Measurements from ENCODE around the gene LGALS3. TPM values are rescaled to one million over a fixed set of nuclear protein-coding genes. Genes with fewer than 3 reads are reported as not detected.

The LGALS3 gene
- total RNA-seq, 1 donor from 2014 or later: 1.2 TPM

- no peak for TF ChIP-seq CTCF (conservative IDR thresholded peaks at IDR 0.05)
- Mint-ChIP-seq H3K36me3 (ENCODE audit: low read depth) (no peaks in the 10 kb centered on the region), H3K27ac (ENCODE audit: unreplicated experiment) (no peak overlapping the region), H3K9me3 (peaks cover 4% of the 10 kb centered on the region), H3K4me3 (no peak overlapping the region), H3K27me3 (ENCODE audit: low read depth) (no peaks in the 10 kb centered on the region), H3K4me1 (no peaks in the 10 kb centered on the region)
- DNase-seq (ENCODE audit: low read depth, low spot score): no peak
These were observed 13.2 kb upstream of the LGALS3 start for GRCh38 chr14:55115861-55116245.

GRCh38 chr14:55116246-55117030, 12.6 kb upstream of the LGALS3 start:
- Mint-ChIP-seq H3K4me3 (no peak overlapping the region), H3K27ac (ENCODE audit: unreplicated experiment) (no peak overlapping the region), H3K36me3 (ENCODE audit: low read depth) (no peaks in the 10 kb centered on the region)

GRCh38 chr14:55117803-55118441, 11.1 kb upstream of the LGALS3 start:
- Mint-ChIP-seq H3K9me3 (peaks cover 4% of the 10 kb centered on the region), H3K27me3 (ENCODE audit: low read depth) (no peaks in the 10 kb centered on the region), H3K36me3 (ENCODE audit: low read depth) (no peaks in the 10 kb centered on the region), H3K4me1 (peaks cover 10% of the 10 kb centered on the region), H3K27ac (ENCODE audit: unreplicated experiment) (no peak overlapping the region), H3K4me3 (no peak overlapping the region)
- no peak for DNase-seq (ENCODE audit: low read depth, low spot score)
- no peak for TF ChIP-seq CTCF (conservative IDR thresholded peaks at IDR 0.05)

More at GRCh38 chr14:55116246-55117030, 12.6 kb upstream of the LGALS3 start:
- no peak for TF ChIP-seq CTCF (conservative IDR thresholded peaks at IDR 0.05)
- Mint-ChIP-seq H3K4me1 (no peaks in the 10 kb centered on the region), H3K27me3 (ENCODE audit: low read depth) (no peaks in the 10 kb centered on the region), H3K9me3 (peaks cover 4% of the 10 kb centered on the region)
- no peak for DNase-seq (ENCODE audit: low read depth, low spot score)

- DNase-seq (ENCODE audit: low read depth, low spot score): no peak
- Mint-ChIP-seq H3K36me3 (ENCODE audit: low read depth) (no peaks in the 10 kb centered on the region), H3K27me3 (ENCODE audit: low read depth) (no peaks in the 10 kb centered on the region), H3K4me3 (no peak overlapping the region), H3K9me3 (no peaks in the 10 kb centered on the region), H3K27ac (ENCODE audit: unreplicated experiment) (no peak overlapping the region), H3K4me1 (peaks cover 14% of the 10 kb centered on the region)
- TF ChIP-seq CTCF (conservative IDR thresholded peaks at IDR 0.05): no peak
These were observed 10.3 kb upstream of the LGALS3 start for GRCh38 chr14:55118761-55119160.

- no peak for TF ChIP-seq CTCF (conservative IDR thresholded peaks at IDR 0.05)
- peaks cover 14% of the 10 kb centered on the region for H3K4me1 Mint-ChIP-seq
- no peak overlapping the region for H3K4me3 Mint-ChIP-seq
- peaks cover 7% of the 10 kb centered on the region for H3K27me3 Mint-ChIP-seq (ENCODE audit: low read depth)
- no peaks in the 10 kb centered on the region for H3K36me3 Mint-ChIP-seq (ENCODE audit: low read depth)
- DNase-seq (ENCODE audit: low read depth, low spot score): no peak
- no peak overlapping the region for H3K27ac Mint-ChIP-seq (ENCODE audit: unreplicated experiment)
- H3K9me3 Mint-ChIP-seq: no peaks in the 10 kb centered on the region
These were observed 8.2 kb upstream of the LGALS3 start for GRCh38 chr14:55120571-55121495.

All from neural crest cell (in vitro differentiated cells).